Measurements from ENCODE around the gene THAP11. TPM values are rescaled to one million over a fixed set of nuclear protein-coding genes. Genes with fewer than 3 reads are reported as not detected.
A peak's percentile ranks its signal among the peaks of the same experiment; 100 is the strongest.

The THAP11 gene
- total and polyA plus RNA-seq, 2 of the 13 experiments (the other 11 are each of a cell fraction or from before 2014, with no cell fraction given) = 44.2 to 53.4 TPM

DNA sequence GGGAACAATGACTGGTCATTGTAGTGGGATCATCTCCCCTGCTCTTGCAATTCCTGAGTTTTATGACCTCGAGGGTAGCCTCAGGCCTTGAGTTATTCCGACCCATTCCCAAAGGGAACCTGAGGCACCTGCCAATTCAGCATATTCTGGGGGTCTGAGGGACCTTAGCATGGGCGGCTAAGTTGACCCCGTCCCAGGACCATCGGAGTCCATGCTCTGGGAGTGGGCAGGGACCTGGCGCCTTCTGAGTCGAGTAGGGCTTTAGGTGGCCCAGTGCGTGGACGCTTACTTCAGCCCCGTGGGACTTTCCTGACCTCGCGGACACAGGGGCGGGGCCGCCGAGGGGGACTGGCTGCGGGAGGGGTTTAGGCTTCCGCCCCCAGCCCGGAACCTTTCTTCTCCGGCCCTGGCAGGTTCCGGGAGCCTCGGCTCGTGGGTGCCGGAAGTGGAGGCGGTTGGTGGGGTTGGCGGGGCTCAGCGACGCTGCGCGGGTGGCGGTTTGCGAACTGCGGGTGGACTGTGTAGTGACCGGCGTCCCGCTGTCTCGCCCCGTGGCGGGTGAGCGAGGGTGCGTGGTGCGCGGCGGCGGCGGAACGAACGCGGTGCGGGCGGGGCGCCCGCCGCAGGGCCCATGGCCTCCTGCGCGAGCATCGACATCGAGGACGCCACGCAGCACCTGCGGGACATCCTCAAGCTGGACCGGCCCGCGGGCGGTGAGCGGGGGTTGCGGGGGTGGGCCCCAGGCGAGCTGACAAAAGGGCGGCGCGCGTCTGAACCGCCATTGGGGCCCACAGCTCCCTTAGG, 30.7 kb downstream of the THAP11 start, which contains the start of gene EDC4 (continued):
- TF ChIP-seq ZNF589 (CRISPR knock-in tag; conservative IDR thresholded peaks at IDR 0.05) = peak; percentile 90; the same call in 1 of the 2 replicates
- TF ChIP-seq, protein P1, sequence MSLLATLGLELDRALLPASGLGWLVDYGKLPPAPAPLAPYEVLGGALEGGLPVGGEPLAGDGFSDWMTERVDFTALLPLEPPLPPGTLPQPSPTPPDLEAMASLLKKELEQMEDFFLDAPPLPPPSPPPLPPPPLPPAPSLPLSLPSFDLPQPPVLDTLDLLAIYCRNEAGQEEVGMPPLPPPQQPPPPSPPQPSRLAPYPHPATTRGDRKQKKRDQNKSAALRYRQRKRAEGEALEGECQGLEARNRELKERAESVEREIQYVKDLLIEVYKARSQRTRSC (CRISPR knock-in tag; IDR thresholded peaks at IDR 0.05; ENCODE audit: low read depth) = no peak; the same call in 1 of the 2 replicates
- TF ChIP-seq, protein P2, sequence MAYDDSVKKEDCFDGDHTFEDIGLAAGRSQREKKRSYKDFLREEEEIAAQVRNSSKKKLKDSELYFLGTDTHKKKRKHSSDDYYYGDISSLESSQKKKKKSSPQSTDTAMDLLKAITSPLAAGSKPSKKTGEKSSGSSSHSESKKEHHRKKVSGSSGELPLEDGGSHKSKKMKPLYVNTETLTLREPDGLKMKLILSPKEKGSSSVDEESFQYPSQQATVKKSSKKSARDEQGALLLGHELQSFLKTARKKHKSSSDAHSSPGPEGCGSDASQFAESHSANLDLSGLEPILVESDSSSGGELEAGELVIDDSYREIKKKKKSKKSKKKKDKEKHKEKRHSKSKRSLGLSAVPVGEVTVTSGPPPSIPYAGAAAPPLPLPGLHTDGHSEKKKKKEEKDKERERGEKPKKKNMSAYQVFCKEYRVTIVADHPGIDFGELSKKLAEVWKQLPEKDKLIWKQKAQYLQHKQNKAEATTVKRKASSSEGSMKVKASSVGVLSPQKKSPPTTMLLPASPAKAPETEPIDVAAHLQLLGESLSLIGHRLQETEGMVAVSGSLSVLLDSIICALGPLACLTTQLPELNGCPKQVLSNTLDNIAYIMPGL (CRISPR knock-in tag; IDR thresholded peaks at IDR 0.05; ENCODE audit: borderline replicate concordance in 1 of 2, low read depth in 1 of 2) = peak; percentile 92 to 97
- TF ChIP-seq SRSF4 (IDR thresholded peaks at IDR 0.05; ENCODE audit: low read depth, low read length, poor library complexity, severe bottlenecking) = peak; percentile 55
- peak; percentile 81; the same call in 1 of the 2 replicates for TF ChIP-seq NFATC3 (CRISPR knock-in tag; IDR thresholded peaks at IDR 0.05)
- TF ChIP-seq, protein P3, sequence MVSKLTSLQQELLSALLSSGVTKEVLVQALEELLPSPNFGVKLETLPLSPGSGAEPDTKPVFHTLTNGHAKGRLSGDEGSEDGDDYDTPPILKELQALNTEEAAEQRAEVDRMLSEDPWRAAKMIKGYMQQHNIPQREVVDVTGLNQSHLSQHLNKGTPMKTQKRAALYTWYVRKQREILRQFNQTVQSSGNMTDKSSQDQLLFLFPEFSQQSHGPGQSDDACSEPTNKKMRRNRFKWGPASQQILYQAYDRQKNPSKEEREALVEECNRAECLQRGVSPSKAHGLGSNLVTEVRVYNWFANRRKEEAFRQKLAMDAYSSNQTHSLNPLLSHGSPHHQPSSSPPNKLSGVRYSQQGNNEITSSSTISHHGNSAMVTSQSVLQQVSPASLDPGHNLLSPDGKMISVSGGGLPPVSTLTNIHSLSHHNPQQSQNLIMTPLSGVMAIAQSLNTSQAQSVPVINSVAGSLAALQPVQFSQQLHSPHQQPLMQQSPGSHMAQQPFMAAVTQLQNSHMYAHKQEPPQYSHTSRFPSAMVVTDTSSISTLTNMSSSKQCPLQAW (CRISPR knock-in tag; IDR thresholded peaks at IDR 0.05) = peak; percentile 86
- no peak for TF ChIP-seq NFYB (CRISPR knock-in tag; IDR thresholded peaks at IDR 0.05)
- 0 out of 2 replicates have a peak, but pooled peaks have one; percentile 54 for TF ChIP-seq ZNF136 (CRISPR knock-in tag; IDR thresholded peaks at IDR 0.05; ENCODE audit: low read depth)
- TF ChIP-seq REXO4 (CRISPR knock-in tag; IDR thresholded peaks at IDR 0.05; ENCODE audit: borderline replicate concordance) = no peak
- no peak for TF ChIP-seq ZNF432 (CRISPR knock-in tag; IDR thresholded peaks at IDR 0.05; ENCODE audit: borderline replicate concordance)
- TF ChIP-seq YEATS2 (CRISPR knock-in tag; IDR thresholded peaks at IDR 0.05; ENCODE audit: borderline replicate concordance) = peak; percentile 95
- peak; percentile 89 for TF ChIP-seq DNMT1 (CRISPR knock-in tag; IDR thresholded peaks at IDR 0.05)
- no peak; the same call in 1 of the 2 replicates for TF ChIP-seq ZNF570 (CRISPR knock-in tag; IDR thresholded peaks at IDR 0.05; ENCODE audit: borderline replicate concordance)
- peak; percentile 96 for TF ChIP-seq KLF12 (CRISPR knock-in tag; IDR thresholded peaks at IDR 0.05; ENCODE audit: borderline replicate concordance)
- TF ChIP-seq, protein P4, sequence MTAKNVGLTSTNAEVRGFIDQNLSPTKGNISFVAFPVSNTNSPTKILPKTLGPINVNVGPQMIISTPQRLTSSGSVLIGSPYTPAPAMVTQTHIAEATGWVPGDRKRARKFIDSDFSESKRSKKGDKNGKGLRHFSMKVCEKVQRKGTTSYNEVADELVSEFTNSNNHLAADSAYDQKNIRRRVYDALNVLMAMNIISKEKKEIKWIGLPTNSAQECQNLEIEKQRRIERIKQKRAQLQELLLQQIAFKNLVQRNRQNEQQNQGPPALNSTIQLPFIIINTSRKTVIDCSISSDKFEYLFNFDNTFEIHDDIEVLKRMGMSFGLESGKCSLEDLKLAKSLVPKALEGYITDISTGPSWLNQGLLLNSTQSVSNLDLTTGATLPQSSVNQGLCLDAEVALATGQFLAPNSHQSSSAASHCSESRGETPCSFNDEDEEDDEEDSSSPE (CRISPR knock-in tag; IDR thresholded peaks at IDR 0.05) = peak; percentile 86
- TF ChIP-seq, protein P5, sequence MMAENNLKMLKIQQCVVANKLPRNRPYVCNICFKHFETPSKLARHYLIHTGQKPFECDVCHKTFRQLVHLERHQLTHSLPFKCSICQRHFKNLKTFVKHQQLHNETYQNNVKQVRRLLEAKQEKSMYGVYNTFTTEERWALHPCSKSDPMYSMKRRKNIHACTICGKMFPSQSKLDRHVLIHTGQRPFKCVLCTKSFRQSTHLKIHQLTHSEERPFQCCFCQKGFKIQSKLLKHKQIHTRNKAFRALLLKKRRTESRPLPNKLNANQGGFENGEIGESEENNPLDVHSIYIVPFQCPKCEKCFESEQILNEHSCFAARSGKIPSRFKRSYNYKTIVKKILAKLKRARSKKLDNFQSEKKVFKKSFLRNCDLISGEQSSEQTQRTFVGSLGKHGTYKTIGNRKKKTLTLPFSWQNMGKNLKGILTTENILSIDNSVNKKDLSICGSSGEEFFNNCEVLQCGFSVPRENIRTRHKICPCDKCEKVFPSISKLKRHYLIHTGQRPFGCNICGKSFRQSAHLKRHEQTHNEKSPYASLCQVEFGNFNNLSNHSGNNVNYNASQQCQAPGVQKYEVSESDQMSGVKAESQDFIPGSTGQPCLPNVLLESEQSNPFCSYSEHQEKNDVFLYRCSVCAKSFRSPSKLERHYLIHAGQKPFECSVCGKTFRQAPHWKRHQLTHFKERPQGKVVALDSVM (CRISPR knock-in tag; IDR thresholded peaks at IDR 0.05) = peak; percentile 74
- TF ChIP-seq ZNF441 (CRISPR knock-in tag; IDR thresholded peaks at IDR 0.05; ENCODE audit: borderline replicate concordance) = peak; percentile 83
- peak; percentile 67 for TF ChIP-seq MEIS2 (CRISPR knock-in tag; IDR thresholded peaks at IDR 0.05)
- peak; percentile 92 for TF ChIP-seq ELF1 (CRISPR knock-in tag; IDR thresholded peaks at IDR 0.05)

Measured in HepG2 (cell line).